NB4 (cell line): ENCODE data around the gene CD38.

Source experiments
- POLR2A ChIP-seq: IDR thresholded peaks from 2 replicates; pipeline ENCODE4 v1.6.1; 2011; ENCODE audit warnings: mild to moderate bottlenecking; ENCODE audit not compliant: insufficient read length; ENCODE audit errors: extremely low read depth
- TF ChIP-seq, protein P1 (sequence below): IDR thresholded peaks from one replicate; pipeline ENCODE4 v1.5.1; 2012; ENCODE audit warnings: low read depth, low read length

DNA sequence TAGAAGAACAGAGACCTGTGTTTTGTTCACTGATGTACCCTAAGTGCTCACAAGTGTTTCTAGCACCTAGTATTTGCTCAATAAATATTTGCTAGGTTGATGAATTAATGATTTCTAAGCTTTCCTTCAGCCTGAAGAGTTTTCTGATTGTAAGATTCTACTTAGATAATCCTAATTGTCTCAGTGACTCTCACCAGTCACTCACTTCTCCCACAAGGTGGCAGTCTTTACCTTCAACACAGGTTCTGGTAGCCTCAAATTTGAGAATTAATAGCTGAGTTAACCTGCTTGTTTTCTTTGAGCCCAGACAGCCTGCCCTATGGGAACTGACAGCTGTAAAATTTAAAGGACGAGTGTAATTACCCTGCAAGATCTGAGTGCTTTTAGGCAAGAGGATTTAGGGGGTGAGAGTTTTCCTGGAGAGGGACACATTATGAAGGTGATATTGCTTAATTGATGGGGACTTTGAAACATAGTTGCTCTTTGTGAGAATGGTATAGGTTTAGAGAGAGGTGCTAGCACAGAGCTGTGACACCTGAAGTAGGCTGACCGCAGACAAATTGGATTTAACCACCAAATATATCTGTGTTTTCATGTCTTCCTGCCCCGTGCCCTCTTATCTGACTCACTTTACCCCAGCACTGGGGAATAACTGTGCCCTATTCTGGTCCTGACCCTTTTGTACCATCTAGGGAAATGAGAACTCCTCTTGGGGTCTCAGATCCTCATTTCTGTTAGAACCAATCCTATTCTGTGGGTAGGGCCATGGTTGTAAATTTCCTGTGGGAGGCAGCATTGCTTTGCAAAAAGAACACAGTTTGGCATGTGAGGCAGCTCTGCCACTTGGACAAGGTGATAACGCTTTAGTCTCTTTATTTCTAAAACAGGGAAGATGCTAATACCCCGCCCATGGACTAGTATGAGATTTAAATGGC is 27.7 kb downstream of the CD38 start:
- TF ChIP-seq, protein P1, sequence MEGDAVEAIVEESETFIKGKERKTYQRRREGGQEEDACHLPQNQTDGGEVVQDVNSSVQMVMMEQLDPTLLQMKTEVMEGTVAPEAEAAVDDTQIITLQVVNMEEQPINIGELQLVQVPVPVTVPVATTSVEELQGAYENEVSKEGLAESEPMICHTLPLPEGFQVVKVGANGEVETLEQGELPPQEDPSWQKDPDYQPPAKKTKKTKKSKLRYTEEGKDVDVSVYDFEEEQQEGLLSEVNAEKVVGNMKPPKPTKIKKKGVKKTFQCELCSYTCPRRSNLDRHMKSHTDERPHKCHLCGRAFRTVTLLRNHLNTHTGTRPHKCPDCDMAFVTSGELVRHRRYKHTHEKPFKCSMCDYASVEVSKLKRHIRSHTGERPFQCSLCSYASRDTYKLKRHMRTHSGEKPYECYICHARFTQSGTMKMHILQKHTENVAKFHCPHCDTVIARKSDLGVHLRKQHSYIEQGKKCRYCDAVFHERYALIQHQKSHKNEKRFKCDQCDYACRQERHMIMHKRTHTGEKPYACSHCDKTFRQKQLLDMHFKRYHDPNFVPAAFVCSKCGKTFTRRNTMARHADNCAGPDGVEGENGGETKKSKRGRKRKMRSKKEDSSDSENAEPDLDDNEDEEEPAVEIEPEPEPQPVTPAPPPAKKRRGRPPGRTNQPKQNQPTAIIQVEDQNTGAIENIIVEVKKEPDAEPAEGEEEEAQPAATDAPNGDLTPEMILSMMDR = peak; percentile 77
- no peak for TF ChIP-seq POLR2A
